ENCODE data around the gene GATAD2B.

GATAD2B gene

DNA sequence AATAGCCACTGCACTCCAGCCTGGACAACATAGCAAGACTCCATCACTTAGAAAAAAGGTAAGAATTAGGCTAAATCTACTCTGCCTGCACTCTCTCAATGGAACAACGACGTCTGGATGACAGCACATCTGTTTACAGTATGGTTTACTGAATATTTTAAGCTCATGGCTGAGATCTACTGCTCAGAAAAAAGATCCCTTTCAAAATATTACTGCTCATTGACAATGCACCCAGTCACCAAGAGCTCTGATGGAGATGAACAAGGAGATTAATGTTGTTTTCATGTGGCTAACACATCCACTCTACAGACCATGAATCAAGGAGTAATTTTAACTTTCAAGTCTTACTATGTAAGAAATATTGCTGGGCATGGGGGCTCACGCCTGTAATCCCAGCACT, 89.6 kb downstream of the GATAD2B start:
- no peak for DNase-seq (ENCODE audit: low spot score)

GRCh38 chr1:153832293-153832692, 90.5 kb downstream of the GATAD2B start:
- no peak for DNase-seq (ENCODE audit: low spot score)

DNA sequence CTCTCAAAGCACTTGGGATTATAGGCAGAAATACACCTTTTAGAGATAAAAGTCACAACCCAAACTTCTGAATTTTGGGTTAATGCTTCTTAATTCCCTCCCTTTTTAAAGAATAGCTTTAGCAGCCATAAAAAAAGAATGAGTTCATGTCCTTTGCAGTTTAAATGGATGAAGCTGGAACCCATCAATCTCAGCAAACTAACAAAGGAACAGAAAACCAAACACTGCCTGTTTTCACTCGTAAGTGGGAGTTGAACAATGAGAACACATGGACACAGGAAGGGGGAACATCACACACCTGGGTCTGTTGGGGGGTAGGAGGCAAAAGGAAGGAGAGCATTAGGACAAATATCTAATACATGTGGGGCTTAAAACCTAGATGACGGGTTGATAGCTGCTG, 91.7 kb downstream of the GATAD2B start:
- DNase-seq (ENCODE audit: low spot score) = no peak

- no peak for DNase-seq (ENCODE audit: low spot score)
Measured at GRCh38 chr1:153827168-153827964, 95.4 kb downstream of the GATAD2B start.

DNA sequence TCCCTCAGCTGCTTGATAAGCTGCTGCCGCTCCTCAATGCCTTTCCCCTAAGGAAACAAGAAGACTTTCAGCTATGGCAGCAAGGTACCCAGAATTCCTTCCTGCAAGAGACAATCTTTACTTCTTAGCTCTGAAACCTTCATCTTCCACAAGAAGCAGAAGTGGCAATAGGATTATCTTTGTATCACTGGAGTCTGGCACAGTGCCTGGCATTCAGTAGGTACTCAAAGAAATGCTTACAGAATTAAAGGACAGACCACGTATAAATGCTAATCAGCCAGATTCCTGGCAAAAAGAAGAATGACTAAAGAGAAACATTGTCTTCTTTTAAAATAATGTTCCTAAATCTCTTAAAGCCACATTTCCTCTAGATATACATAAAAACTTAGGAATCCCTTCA, 103.9 kb downstream of the GATAD2B start:
- no peak for DNase-seq (ENCODE audit: low spot score)

GRCh38 chr1:153816283-153816889, 106.4 kb downstream of the GATAD2B start:
- no peak for DNase-seq (ENCODE audit: low spot score)

- DNase-seq (ENCODE audit: low spot score) = no peak
Measured at GRCh38 chr1:153805886-153806719, 116.7 kb downstream of the GATAD2B start.

DNA sequence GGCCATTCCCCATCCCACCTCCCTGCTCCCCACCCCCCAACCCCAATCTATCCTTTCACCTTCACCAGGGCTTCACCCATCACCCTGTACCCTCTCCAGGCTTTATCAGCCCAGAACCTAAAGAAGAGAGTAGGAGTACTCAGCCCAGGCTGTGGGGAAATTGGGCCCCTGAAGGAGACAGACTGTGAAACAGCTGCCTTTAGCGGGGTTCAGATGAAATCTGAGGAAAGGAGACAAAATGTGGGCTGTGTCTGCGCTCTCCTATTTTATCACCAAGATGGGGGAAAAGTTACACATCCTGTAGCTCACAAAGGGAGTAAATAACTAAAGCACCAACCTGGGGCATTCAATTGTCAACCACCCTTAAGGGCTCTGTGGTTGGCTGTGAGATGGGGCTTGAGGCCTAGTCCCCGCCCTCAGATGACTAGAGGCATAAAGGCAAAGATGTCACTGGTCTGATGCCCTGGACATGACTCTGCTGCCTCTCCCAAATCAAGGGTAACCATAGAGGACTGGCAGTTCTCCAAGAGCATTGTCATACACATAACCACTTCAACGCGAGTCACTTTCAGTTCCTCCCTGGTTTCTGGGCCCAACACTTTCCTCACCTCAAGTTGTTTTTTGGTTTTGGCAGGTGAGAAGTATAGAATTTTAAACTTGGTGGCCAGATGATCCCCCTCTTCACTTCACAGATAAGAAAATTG, 117.6 kb downstream of the GATAD2B start:
- DNase-seq (ENCODE audit: low spot score) = peak; percentile 90

- DNase-seq (ENCODE audit: low spot score) = no peak
Measured at GRCh38 chr1:153804112-153804511, 118.7 kb downstream of the GATAD2B start.

DNA sequence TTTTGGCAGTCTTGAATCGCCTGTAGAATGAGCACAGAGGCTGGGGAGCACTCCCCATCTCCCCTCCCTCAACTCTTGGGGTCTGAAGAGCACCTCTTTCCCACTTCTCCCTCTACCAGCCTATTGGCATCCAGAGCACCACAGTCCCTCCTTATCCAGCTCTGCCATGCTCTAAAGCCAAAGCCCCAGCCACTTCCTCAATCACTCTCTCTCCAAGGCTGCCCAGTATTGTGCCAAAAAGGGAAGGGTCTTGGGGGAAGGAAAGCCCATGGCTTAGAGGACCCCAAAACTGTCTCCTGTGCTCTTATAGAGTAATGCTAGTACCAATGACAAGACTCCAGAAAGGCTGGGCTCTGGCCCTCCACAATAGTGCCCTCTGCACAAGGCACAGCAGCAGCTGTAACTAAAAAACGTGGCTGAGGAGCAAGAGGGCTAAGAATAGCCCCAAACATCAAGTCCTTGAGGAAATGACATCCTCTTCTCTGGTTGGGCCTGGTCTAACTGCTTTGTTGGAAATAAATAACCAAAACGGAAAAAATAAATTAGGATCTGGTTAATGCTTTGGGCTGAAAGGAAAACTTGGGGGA, 119.2 kb downstream of the GATAD2B start:
- DNase-seq (ENCODE audit: low spot score) = no peak

GRCh38 chr1:153801786-153802697, 120.7 kb downstream of the GATAD2B start:
- DNase-seq (ENCODE audit: low spot score) = no peak

- no peak for DNase-seq (ENCODE audit: low spot score)
Measured at GRCh38 chr1:153801028-153801625, 121.6 kb downstream of the GATAD2B start.

DNA sequence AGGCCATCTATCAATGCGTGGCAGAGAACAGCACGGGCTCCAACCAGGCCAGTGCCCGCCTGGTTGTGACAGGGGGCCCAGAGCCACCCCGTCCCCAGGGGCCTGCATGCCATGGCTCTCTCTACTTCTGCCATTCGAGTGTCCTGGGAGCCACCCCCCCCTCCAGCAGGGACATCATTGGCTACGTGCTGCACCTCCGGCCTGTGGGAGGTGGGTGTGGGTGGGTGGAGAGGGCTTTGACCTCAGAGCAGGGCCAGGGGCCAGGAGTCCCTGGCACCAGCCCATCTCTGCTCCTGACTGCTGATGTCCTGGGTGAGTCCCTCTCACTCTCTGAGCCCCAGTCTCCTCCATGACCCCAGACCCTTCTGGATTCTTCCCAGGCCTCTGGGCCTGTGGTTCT, 122.3 kb downstream of the GATAD2B start:
- DNase-seq (ENCODE audit: low spot score) = no peak

- DNase-seq (ENCODE audit: low spot score) = no peak
Measured at GRCh38 chr1:153799566-153800465, 123.0 kb downstream of the GATAD2B start.

GRCh38 chr1:153799016-153799415, 123.8 kb downstream of the GATAD2B start:
- DNase-seq (ENCODE audit: low spot score) = no peak

DNA sequence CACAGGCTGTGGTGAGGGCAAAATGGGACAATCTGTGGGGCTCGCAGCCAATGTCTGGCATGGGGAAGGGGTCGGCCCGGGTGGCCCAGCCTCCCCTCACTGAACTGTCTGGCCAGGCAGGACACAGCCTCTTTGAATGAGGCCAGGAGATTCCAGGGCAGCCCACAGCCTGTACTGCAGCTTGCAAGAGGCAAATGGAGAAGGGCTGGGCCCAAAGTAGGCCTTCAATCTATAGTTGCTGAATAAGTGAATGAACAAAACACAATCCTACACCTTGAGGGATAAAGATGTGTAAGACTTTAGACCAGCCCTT, 124.3 kb downstream of the GATAD2B start:
- no peak for DNase-seq (ENCODE audit: low spot score)

GRCh38 chr1:153796786-153797659, 125.7 kb downstream of the GATAD2B start:
- peak; percentile 89 for DNase-seq (ENCODE audit: low spot score)

Measured in CD4-positive, alpha-beta T cell treated with Interleukin-2 at 100 ng/mL for 4 hours (primary cell).